Posterior cingulate gyrus (tissue), 11 donors: Measurements from ENCODE around the gene LUC7L.
"Not testable (repeated sequence)": the region's sequence is repeated elsewhere in the genome, so short reads cannot be mapped to it uniquely, and the experiment has no call there.

Source experiments
- DNase-seq, 10 donors: peaks; one replicate each; pipeline versions ENCODE4 v3.0.0 to v3.0.0-alpha.2; 2020 to 2021; ENCODE audit warnings: mixed read lengths in 3 of 10
- intact Hi-C: fragments of 100-400 bp; cut with DNase I; formaldehyde crosslinking; loops from one replicate; pipeline ENCODE4 v1.15.1; 2023

The LUC7L gene

GRCh38 chr16:264440-264951 is 35.2 kb upstream of the LUC7L start:
- intact Hi-C loops, result no loop called here
- peak in 1 of 10 donors; percentile 82 for DNase-seq

GRCh38 chr16:263944-264343 is 34.7 kb upstream of the LUC7L start:
- intact Hi-C loops, result no loop called here
- DNase-seq, result peak in 1 of 10 donors; percentile 80

DNA sequence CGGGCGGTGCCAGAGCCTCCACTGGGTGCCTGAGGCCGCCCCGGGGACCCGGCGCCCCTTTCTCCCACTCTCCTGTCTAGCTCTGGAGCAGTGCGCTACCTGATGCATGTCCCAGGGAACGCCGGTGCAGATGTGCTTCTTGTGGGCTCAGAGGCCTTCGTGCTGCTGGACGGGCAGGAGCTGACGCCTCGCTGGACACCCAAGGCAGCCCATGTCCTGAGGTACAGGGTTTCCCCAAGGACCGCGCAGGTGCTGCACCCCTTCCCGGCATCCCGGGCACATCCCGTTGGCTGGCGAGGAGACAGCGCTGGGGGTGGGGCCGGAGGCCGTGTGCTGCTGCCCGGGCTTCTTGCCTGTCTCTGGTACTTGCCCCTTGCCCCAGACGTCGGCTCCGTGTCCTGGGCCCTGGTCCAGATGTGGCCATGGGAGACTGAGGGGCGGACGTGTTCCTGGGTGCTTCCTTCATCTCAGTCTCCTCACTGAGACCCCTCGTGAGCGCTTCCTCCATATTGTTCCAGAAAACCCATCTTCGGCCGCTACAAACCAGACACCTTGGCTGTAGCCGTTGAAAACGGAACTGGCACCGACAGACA is 34.0 kb upstream of the LUC7L start:
- intact Hi-C loops, result no loop called here
- peak in 1 of 10 donors; percentile 75 for DNase-seq

GRCh38 chr16:262121-262745 is 33.0 kb upstream of the LUC7L start:
- intact Hi-C loops, result no loop called here
- DNase-seq, result peak in 1 of 10 donors; percentile 83

- intact Hi-C loops, result no loop called here
- peak in 5 of 10 donors; percentile 38 to 88 (median 72) for DNase-seq
Measured at GRCh38 chr16:261031-261691, 31.9 kb upstream of the LUC7L start.

- DNase-seq, result peak in 2 of 10 donors; percentile 75 to 80
- intact Hi-C loops, result no loop called here
Measured at GRCh38 chr16:260326-260725, 31.1 kb upstream of the LUC7L start.

- intact Hi-C loops, result no loop called here
- DNase-seq, result peak in 2 of 10 donors; percentile 70 to 81
Measured at GRCh38 chr16:259814-260253, 30.6 kb upstream of the LUC7L start.

- intact Hi-C loops, result no loop called here
- no peak for DNase-seq
Measured at GRCh38 chr16:259226-259625, 30.0 kb upstream of the LUC7L start.

DNA sequence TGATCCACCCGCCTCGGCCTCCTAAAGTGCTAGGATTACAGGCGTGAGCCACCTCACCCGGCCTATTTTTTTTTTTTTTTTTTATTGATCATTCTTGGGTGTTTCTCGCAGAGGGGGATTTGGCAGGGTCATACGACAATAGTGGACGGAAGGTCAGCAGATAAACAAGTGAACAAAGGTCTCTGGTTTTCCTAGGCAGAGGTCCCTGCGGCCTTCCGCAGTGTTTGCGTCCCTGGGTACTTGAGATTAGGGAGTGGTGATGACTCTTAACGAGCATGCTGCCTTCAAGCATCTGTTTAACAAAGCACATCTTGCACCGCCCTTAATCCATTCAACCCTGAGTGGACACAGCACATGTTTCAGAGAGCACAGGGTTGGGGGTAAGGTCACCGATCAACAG is 28.8 kb upstream of the LUC7L start:
- DNase-seq, intact Hi-C loops: not testable (repeated sequence)

- intact Hi-C loops, result no loop called here
- DNase-seq, result no peak
Measured at GRCh38 chr16:255183-255582, 25.9 kb upstream of the LUC7L start.

DNA sequence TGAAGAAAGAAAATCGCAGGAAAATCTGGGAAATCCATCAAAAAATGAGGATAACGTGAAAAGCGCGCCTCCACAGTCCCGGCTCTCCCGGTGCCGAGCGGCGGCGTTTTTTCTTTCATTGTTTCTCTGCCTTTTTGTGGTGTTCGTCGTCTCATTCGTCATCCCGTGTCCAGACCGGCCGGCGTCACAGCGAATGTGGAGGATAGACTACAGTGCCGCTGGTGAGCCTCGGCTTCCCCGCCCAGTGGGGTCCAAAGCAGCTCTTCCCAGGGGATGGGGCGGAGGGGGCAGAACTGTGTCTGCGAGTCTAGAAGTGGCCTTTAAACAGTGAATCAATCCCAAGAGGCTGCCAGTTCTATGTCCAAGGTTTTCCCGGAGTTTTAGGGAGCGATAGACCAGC is 25.2 kb upstream of the LUC7L start:
- DNase-seq, result no peak
- intact Hi-C loops, result no loop called here

DNA sequence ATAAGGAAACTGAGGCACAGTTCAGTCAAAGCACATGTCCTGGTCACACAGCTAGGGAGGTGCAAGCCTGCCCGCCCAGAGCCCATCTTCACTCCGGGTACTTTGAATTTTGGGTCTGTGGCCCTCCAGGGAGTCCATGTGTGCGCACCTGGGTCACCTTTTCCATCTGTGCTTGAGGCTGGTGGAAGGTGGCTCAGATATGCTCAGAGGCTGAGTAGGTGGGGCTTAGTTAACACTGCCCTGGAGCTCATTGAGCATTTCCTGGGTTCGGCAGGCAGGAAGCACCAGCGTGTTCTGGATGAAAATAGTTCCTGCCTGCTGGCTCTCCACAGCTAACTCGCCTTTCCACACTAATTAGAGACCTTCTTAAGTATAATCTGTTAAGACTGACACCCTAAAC is 24.6 kb upstream of the LUC7L start:
- intact Hi-C loops, result no loop called here
- DNase-seq, result no peak

GRCh38 chr16:252366-253337 is 23.4 kb upstream of the LUC7L start:
- DNase-seq, result no peak
- intact Hi-C loops, result no loop called here

- DNase-seq, result peak in 1 of 10 donors; percentile 66
- intact Hi-C loops, result no loop called here
Measured at GRCh38 chr16:249431-249830, 20.2 kb upstream of the LUC7L start.

- intact Hi-C loops, result no loop called here
- peak in 1 of 10 donors; percentile 25 for DNase-seq
Measured at GRCh38 chr16:247027-247426, 17.8 kb upstream of the LUC7L start.

DNA sequence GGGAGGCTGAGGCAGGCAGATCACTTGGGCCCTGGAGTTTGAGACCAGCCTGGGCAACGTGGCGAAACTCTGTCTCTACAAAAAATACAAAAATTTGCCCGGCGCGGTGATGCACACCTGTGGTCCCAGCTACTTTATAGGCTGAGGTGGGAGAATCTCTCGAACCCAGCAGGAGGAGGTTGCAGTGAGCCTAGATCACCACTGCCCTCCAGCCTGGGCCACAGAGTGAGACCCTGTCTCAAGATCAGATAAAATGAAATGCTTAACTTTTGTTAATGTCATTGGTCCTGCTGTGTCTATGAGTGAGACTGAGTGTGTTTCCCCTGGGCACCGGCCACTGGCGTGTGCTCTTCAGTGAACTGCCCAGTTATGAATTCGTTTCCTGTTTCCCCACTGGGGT is 15.9 kb upstream of the LUC7L start:
- peak in 1 of 10 donors; percentile 18 for DNase-seq
- intact Hi-C loops, result no loop called here

DNA sequence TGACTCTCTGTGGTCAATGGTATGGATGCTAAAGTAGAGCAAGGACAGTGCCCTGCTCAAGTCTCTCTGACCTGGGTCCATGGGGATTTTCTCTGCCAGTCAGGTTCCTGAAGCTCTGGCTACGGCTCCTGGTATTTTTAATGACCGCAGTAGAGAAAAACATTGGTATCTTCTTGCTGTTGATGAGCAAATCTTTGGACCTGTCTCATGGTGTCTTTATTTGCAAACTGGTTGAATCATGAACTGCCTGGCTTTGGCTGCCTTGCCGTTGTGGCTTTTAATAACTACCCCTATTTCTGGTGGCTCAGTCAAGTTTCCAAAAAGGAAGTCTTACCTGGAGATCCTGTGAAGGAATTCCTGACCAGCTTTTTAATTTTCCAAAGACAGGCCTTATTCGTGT is 14.1 kb upstream of the LUC7L start:
- intact Hi-C loops, result no loop called here
- DNase-seq, result peak in 2 of 10 donors; percentile 35 to 49

DNA sequence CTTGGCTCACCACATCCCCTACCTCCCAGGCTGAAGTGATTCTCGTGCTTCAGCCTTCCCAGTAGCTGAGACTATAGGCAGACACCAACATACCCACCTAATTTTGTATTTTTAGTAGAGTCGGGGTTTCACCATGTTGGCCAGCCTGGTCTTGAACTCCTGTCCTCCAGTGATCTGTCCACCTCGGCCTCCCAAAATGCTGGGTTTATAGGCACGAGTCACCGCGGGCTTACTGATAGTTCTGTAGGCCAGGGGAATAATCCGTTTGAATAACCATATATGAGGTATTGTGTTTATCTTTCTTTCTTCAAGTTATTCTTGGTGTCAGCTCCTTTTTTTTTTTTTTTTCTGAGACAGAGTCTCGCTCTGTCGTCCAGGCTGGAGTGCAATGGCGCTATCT is 13.0 kb upstream of the LUC7L start:
- intact Hi-C loops, result no loop called here
- DNase-seq, result peak in 2 of 10 donors; percentile 35 to 59

DNA sequence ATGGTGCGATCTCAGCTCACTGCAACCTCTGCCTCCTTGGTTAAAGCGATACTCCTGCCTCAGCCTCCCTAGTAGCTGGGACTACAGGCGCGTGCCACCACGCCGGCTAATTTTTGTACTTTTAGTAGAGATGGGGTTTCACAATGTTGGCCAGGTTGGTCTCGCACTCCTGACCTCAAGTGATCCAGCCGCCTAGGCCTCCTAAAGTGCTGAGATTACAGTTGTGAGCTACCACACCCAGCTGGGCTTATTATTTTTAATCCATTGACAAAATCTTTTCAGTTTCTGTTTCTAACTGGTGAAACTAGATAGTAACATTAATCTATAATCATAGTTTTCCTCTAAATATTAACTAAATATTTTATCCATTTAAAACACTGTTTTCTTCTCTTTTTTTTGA is 11.3 kb upstream of the LUC7L start:
- DNase-seq, result peak in 2 of 10 donors; percentile 6 to 18

GRCh38 chr16:239948-240277 is 10.7 kb upstream of the LUC7L start:
- intact Hi-C loops, result no loop called here

More for the DNA sequence above, 11.3 kb upstream of the LUC7L start:
- intact Hi-C loops, result no loop called here

More at GRCh38 chr16:239948-240277, 10.7 kb upstream of the LUC7L start:
- DNase-seq, result peak in 4 of 10 donors; percentile 24 to 87 (median 36)
